NCI-H1436 (cell line): Measurements from ENCODE around the gene CYB5R3.

Experiments used
- DNase-seq: peaks from one replicate; lab custom pipeline; 2025; lab: John Stamatoyannopoulos, UW

CYB5R3 gene

DNA sequence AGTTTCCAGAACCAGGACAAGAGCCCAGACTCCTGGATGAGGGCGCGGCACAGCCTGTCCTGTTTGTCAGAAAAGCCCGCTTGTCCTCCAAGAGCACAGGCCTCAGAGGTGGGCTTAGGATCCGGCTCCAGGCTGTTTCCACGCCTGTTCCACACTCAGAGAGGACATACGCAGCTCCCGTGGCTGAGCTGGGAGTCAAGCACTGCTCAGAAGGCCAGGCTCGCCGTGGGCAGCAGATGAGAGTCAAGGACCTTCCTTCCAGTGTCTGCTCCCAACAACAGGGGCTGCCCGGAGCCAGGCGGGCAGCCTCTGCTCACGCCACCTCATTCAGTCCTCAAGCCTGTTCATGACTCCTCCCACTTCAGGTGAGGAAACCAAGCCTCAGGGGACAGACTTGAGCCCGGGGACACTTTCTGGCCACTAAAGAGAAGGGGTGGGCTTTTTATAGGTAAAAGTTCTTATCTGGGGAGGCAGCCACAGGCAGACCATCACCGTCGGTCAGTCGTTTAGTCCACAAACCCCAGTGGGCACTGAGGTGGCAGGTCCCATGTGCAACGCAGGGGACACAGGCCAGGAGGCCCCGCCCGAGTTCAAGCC is 3.8 kb downstream of the CYB5R3 start:
- DNase-seq: no peak

DNA sequence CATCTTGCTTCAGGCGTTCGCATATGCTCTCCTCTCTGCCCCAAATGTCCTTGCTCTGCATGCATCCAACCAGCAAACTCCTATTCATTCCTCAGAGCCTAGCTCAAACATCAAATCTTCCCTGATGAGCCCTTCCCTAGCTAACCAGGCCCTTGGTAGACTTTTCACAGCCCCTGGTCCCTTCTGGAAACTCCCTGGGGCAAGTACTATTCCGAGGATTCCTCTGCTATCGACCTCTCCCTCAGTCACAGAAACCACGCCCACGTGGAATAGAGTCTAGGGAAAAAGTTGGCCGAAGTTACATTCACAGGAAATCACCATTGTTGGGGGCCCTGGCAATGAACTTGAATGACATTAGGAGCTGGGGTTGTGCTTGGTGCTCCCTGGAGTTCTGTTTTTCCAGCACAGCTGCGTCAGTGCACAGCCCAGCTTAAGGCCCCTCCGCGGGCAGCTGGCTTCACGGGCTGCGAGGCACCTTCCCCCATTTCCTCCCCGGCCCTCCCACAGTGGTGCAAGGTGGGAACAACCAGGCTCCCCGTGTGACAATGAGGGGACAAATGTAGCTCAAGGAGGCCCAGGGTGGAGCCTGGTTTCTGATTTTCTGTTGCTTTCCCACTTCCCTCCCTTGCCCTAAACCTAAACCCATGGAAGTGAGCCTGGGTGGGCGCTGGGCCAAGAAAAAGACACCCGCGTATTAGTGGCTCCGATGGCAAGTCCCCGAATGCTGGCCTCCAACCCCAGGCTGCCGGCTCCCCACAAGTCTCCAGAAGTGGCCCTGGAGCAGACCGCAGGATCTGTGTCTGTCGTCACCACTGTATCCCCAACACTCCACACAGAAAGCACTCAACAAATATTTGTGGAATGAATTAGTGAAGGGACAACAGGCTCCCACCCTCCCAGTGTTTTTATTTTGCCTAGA is 4.5 kb downstream of the CYB5R3 start:
- no peak for DNase-seq

DNA sequence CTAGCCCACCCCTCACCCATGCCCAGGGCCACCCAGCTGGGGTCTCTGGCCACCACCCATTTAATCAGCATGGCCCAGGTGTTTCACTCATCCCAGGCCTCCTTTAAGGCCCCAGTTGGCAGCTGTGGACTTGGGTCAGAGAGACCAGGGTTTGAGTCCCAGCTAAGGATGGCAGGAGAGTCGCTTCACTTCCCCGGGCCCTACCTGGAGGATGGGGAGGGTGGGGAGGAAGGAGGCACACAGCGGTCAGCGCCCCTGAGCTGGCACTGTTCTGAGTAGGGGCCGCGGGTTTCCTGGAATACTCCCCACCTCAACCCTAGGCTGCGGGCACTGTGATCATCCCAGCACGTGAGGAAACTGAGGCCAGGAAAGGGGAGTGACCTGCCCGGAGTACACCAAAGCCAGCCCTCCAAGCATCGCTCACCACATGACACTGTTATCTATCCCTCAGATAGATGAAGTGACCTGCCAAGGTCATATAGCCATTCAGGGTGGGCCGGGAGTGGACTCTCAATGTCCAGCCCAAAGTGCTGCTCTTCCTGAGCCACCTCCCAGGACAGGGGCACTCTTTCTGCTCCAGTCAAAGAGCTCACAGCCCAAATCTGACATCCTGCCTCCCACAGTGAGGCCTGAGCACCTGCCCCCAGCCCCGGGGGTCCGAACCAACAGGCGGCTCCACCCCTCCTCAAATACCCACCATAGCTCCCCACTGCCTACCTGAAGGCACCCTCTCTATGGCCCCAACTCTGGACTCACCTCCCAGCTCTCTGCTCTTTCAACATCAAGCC is 5.4 kb downstream of the CYB5R3 start:
- no peak for DNase-seq

DNA sequence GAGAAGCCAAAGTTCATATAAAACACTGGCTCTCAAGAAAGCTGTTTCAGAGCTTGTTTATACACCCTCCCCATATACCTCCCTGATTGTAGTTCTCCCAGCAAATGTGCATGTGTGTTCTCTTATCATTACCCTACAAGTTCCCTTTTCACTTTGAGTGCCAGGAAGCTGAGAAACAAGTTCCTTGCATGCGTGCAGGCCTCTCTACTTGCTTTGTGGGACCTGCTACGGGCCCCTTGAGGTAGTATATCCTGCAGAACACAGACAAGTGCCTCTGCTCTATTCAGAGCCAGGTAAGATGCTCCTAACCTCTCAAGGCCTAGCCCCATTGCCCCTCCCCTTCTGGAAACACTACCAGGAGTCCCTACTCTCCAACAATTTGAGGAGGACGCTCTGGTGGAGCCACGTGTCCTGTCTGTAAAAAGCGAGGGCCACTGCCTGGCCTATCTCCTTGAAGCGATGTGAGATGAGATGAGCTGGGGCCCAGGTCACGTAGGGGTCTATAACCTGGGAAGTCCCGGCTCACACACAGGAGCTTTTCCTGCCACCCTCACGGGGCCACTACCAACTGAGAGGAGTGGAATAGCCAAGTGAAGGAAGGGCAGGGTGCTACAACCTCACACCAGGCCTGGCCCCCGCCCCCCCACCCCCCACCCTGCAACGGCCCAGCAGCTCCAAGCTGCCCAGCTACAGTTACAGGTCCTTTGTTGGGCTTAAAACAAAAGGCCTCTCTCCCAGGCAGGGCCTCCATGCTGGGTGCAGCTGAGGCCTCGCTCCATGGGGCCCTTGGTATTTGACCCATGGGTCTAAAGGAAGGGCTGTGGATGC is 6.2 kb downstream of the CYB5R3 start:
- DNase-seq: no peak

DNA sequence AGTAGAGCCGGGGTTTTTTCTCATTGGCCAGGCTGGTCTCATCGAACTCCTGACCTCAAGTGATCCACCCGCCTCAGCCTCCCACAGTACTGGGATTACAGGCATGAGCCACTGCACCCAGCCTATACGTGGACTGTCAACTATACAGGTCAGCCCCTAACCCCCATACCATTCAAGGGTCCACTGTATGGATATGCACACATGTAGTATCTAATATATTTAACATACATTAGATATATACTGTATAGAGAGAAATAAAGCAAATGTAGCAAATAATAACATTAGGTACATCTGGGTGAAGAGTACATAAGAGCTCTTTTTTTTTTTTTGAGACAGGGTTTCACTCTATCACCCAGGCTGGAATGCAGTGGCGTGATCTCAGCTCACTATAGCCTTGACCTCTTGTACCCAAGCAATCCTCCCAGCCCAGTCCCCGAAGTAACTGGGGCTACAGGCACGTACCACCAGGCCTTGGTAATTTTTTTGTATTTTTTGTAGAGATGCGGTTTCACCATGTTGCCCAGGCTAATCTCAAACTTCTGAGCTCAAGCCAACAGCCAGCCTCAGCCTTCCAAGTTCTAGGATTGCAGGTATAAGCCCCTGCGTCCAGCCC is 7.3 kb downstream of the CYB5R3 start:
- no peak for DNase-seq

DNA sequence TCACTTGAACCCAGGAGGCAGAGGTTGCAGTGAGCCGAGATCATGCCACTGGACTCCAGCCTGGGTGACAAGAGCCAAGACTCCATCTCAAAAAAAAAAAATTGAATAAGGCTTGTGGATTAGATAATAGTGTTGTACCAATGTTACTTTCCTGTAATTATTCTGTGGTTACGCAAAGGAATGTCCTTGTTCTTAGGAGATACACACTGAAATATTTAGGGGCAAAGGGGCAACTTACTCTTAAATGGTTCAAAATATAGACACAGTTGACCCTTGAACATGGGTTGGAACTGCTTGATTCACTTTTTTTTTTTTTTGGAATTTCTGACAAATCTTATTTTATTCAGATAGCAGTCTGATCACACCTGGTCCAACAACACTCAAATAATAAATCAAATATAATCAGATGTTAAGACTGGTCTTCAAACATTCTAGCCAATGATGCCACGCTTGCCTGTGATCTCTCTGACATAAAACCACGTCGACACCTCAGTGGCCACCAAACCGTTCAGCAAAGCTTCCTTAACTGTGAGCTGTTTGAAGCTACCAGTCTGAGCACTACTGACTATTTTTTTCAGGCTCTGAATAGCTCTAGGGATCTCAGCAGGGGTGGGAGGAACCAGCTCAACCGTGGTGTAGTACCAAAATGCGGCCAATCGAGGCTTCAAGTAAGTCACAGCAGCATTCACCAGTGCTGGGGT is 9.5 kb downstream of the CYB5R3 start:
- DNase-seq: no peak

DNA sequence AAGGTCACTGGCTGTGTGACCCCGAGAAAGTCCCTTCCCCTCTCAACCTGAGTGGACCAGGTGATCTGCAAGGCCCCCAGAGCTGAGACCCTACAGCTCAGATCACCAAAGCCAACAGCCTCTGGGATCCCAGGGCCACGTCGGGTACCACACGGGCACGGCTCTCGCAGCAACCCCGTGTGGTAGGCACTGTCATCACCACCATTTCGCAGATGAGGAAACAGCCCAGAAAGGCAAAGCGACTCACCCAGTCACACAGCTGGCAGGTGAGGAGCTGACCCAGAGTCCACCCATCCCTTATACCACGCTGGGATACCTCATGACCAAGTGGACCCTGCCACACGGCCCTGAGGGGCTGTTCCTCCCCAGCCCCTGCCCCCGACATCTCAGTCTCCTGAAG is 11.6 kb downstream of the CYB5R3 start:
- no peak for DNase-seq

DNA sequence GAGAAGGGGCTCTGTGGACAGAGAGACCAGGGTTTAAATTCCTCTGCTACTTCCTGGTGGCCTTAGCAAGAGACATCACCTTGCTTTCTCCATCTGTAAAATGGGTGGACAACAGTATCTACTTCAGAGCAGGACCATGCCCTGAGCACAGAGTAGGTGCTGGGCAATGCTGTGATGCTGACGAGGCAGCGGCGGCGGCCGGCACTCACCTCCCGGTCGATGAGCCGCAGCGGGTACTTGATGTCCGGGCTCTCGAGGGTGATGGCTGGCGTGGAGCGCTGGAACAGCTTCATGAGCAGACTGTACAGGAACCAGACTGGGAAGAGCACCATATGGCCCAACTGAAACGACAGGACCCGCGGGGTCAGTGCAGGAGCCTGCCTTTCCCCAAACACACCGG is 12.7 kb downstream of the CYB5R3 start:
- no peak for DNase-seq

DNA sequence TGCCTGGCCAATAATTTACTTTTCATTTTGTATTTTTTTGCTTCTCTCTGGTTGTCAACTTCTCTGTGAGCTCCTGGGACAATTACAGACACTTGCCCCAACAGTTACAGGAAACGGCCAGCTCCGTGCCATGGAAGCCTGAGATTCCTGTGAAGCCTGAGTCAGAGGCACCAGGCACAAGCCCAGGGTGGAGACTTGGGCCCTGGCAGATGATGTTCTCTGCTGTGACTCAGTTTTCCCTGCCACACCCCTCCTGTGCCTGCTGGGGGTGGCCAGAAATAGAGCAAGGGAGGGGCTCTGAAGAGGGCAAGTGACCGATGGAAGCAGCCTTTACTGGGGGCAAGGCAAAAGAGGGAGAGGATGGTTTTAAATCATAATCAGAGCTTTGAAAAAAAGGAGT is 13.7 kb downstream of the CYB5R3 start:
- no peak for DNase-seq

DNA sequence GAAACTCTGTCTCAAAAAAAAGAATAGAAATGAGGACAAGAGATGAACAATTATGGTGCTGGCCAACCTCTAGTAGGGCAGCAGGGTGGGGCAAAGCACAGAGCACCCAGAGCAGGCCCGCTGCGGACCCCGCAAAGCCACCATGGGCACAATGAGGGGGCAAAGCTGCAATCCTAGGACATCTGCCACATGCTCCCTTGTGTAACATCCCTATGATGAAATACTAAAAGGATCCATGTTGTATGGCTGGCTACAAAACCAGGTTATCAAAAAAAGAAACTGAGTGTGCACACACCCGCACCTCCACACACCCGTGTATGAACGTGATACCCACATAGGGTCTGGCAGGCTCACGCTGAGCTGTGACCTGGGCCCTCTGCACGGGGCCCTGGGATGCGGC is 16.2 kb downstream of the CYB5R3 start:
- no peak for DNase-seq

DNA sequence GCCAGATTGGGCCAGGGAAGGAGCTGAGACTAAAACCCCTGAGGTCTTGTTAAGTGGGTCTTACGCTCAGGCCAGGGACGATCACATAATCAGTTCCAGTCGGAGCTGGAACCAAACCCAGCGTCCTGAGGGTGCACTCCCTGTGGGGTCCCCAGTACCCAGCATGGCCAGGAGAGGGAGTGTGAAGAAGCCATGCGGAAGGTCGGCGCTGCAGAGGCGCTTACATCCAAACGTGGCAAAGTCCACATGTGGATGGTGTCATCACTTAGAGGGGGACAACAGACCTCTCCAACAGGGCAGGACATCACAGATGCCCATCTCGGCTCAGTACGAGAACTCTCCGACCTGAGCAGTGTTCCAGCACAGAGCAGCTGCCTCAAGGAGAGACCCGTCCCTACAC is 17.1 kb downstream of the CYB5R3 start:
- no peak for DNase-seq

DNA sequence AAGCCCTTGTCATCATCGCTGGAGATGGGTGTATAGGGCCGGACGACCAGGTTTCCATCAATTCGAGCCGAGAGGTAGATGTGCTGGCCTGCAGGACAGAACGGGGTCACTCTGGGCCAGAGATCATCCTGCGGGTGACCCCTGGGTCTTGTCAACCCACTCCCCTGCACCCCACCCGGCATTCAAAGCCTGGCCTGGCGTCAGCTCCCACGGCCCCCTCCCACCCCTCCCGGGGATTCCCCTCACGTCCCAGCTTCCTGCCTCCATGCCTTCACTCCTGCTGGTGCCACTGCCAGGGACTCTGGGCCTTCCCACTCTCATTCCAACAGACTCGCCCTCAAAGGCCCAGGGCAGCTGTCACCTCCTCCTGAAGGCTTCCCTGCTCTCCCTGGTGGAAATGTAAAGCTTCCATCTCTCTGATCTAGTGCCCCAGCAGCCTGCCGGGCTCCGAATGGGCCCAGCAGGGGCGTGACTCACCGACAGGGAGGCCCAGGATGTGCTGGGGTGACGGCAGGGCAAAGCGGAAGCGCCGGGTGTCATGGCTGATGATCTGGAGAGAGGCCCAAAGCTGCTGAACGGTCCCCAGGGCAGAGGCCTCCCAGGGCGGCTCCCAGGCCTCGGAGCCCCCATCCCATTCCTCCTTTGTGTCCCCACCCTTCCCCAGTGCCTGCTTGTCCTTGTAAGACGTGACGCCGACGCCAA is 18.1 kb downstream of the CYB5R3 start:
- no peak for DNase-seq

DNA sequence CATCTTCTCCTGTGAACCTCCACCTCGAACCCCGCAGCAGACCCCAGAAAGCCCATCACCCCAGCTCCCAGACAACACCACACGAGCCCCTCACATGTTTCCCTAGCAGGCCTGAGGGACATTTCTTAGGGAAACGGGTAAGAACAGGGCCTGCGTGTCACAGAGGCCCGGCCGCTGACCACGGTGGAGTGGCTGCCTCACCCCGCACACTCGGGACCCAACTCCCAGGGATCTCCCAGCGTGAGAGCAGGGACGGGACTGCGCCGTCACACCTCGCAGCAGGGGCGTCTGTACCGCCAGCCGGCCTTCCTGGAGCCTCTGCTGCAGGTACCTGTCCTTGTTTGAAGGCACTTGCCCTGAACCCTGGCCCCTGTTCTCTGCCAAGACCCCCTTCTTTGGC is 19.0 kb downstream of the CYB5R3 start:
- no peak for DNase-seq

DNA sequence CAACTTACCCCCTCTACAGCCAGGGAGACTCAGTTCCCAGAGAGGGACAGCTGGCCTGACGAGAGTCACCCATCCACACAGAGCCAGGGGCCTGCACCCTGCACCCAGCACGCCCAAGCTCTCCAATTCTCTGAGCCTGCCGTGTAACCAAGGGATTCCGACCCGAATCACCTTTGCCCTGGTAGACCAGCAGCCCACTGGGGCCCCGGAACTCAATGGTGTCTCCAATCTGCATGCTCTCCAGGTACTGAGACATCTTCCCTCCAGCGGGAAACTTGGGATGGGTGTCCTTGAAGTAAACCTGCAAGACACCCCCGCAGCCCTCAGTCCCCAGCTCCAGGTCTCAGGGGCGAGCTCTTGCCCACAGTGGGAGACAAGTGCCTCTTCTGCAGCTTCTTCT is 21.2 kb downstream of the CYB5R3 start:
- DNase-seq: no peak

DNA sequence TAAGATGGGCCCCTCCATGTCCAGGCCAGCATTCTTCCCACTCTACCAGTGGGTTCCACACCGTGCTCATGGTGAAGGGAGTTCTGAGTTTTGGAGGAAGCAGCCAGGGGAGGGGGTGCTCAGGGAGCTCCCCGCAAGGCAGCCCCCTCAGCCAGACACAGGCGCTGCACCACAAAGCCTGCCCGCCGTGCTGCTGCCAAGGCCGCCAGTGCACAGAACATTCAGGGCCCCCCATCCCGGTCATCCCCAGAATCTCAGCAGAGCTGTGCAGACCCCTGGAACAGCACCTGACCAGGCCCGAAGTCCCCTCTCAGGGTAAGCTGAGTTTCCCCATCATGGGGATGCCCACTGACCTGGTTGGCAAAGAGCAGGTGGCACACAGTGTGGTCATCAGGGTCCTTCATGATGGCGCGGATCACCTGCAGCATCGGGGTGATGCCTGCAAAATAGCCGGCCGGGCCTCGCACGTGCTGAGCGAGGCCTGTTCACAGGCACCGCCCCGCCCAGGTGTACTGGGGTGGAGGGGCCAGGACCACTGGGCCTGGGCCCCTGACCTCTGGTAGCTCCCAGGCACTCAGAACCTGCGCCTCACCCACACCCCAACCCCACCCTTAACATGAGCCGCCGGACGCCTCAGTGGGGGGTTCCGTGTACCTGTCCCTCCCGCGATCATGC is 22.1 kb downstream of the CYB5R3 start:
- DNase-seq: no peak

DNA sequence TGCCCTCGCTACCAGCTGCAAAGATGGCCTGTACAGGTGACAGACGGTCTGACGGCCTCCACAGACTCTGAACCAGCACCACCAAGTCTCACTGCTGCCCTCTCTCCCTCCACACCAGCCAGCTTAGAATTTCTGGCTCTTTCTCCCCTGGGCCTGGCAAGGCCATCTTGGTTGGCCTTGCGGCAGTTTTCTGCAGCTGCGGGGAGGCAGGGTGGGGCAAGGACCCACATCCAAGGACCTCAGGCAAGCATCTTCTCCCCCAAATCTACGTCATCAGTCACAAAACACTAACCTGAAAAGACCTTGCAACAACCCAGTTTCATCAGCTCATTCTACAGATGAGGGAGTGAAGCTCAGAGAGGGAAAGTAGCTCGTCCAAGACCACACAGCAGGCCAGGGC is 22.8 kb downstream of the CYB5R3 start:
- DNase-seq: no peak

DNA sequence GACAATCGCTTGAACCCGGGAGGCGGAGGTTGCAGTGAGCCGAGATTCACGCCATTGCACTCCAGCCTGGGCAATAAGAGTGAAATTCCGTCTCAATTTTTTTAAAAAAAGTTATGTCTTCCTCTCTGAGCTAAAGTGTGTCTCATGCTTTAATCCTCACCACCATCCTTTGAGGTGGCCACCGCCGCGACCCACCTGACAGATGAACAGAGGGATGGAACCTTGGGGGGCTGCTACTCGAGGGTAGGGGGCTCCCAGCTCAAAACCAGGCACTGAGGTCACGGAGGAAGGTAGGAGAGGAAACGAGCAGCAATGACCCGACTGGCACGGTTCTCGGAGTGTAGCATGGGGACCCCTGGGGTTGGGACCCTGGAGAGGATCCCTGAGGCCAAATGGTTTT is 23.8 kb downstream of the CYB5R3 start:
- no peak for DNase-seq

DNA sequence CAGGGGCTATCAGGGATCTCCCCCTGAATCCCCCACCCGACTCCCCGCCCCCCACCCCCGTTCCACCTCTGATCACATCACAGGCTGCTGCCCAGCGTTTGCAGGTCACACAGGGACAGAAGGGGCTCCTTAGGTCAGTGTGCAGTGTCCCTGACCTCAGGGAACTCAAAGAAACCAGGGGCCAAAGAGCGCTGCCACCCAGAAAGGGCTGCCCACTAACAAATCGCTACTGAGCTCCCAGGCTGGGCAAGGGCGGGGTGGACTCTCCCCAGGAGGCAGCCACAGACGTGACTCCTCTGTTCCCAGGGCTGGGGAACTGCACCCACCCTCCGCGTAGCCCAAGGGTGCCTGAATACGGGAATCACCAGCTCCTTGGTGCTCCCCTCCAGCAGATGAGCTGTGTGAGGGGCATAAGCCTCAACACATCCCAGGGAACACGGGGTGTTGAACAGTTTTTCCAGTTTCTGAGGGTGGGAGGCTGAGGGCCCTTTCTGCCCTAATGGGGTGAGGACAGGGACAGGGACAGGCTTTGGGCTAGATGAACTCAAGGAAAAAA is 24.6 kb downstream of the CYB5R3 start:
- no peak for DNase-seq

DNA sequence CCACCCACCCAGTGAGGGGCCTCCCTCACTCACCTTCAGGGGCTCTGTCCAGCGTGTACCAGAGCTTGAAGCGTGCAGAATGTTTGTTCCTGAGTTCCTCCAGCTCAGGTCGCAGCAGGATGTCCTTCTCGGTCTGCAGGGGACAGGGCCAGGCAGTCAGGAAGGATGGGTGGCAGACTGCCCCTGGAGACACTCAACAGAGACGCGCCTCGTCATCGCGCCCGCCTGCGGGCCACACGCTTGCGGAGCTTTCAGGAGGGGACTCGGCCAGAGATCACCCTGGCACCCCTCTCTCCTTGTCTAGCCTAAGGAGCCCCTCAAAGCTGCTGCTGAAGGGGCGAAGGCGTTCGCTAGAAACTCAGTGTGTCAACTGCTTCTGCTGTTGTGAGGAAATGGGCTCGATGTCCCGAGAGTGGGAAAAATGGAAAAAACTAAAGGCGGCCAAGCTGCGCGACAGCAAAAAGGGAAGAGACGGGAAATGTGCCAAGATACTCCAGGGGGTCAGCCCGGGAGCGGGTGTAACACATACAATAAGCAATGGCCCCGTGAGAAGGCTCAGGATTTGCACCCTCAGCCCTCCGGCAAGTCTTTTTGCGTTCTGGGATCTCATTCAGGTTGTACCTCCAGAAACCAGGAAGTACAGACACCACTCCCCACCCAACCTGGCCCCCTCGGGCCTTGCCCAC is 25.3 kb downstream of the CYB5R3 start:
- no peak for DNase-seq
